Activated T-helper 2 cell treated with anti-CD3 and anti-CD28 coated beads, Interferon-gamma antibody, Interleukin-2, Interleukin-4, amounts not matched to agents 10 μg/mL and 5 μg/mL and 100 μg/mL, durations not matched to agents 14 hours and 24 hours and 36 hours (primary cell): ENCODE data around the gene SIPA1L3. TPM values are rescaled to one million over a fixed set of nuclear protein-coding genes. Genes with fewer than 3 reads are reported as not detected.

ENCODE experiments used
- total RNA-seq: library from RNA; stranded (reverse); gene quantifications from 2 replicates; pipeline ENCODE4 v1.2.3, GENCODE V29; 2022

Gene SIPA1L3
- total RNA-seq, 1 donor from 2014 or later: 15.9 TPM

Other genes starting within 250 kb of the SIPA1L3 start
- 2.7 and 3.0 TPM in 2 replicates for gene ZNF607, start 187.4 kb upstream of the SIPA1L3 start, total RNA-seq
- 3.1 and 3.6 TPM in 2 replicates for gene ZNF573, start 127.6 kb upstream of the SIPA1L3 start, total RNA-seq
- gene WDR87, start 614 bp upstream of the SIPA1L3 start, total RNA-seq: not detected in 2 replicates